Neuron (in vitro differentiated cells): ENCODE results near the gene WAC.
"Not testable (repeated sequence)": the region's sequence is repeated elsewhere in the genome, so short reads cannot be mapped to it uniquely, and the experiment has no call there.

Experiments
- H2AFZ ChIP-seq: one replicate; pipeline ENCODE4 v1.6.1; 2013; ENCODE audit warnings: low read depth, mild to moderate bottlenecking, inconsistent platforms, low read length, moderate library complexity
- H3K27me3 ChIP-seq: one replicate; pipeline ENCODE4 v1.6.1; 2013; ENCODE audit warnings: low read length; ENCODE audit not compliant: insufficient read depth
- H3K36me3 ChIP-seq: one replicate; pipeline ENCODE4 v1.6.1; 2013; ENCODE audit warnings: low read length; ENCODE audit not compliant: insufficient read depth
- H3K4me1 ChIP-seq: one replicate; pipeline ENCODE4 v1.6.1; 2013; ENCODE audit warnings: low read length; ENCODE audit not compliant: insufficient read depth
- H3K4me3 ChIP-seq: 2 replicates; pipeline ENCODE4 v1.5.1; 2013; ENCODE audit warnings: mild to moderate bottlenecking, low read length, moderate library complexity
- H3K9me3 ChIP-seq: one replicate; pipeline ENCODE4 v1.6.1; 2013; ENCODE audit warnings: low read length

WAC gene

GRCh38 chr10:28508304-28508925, 24.5 kb upstream of the WAC start:
- Histone ChIP-seq H3K4me3 (no peak overlapping the region), H3K4me1 (no peaks in the 10 kb centered on the region), H3K9me3 (no peaks in the 10 kb centered on the region), H3K36me3 (no peaks in the 10 kb centered on the region), H3K27me3 (no peaks in the 10 kb centered on the region), H2AFZ (no peak overlapping the region)

- Histone ChIP-seq H2AFZ (no peak overlapping the region), H3K4me3 (no peak overlapping the region), H3K4me1 (no peaks in the 10 kb centered on the region), H3K36me3 (no peaks in the 10 kb centered on the region), H3K9me3 (no peaks in the 10 kb centered on the region), H3K27me3 (no peaks in the 10 kb centered on the region)
Observed at GRCh38 chr10:28509286-28509685, 23.6 kb upstream of the WAC start.

- Histone ChIP-seq H3K9me3 (no peaks in the 10 kb centered on the region), H3K4me3 (no peak overlapping the region), H3K27me3 (no peaks in the 10 kb centered on the region), H3K4me1 (no peaks in the 10 kb centered on the region), H3K36me3 (no peaks in the 10 kb centered on the region), H2AFZ (no peak overlapping the region)
Observed at GRCh38 chr10:28514648-28515047, 18.3 kb upstream of the WAC start.

- H3K27me3 ChIP-seq = no peaks in the 10 kb centered on the region
- no peak overlapping the region for H3K4me3 ChIP-seq
- H3K4me1 ChIP-seq = no peaks in the 10 kb centered on the region
- H3K9me3 ChIP-seq = peaks cover 11% of the 10 kb centered on the region
- H3K36me3 ChIP-seq = peaks cover 14% of the 10 kb centered on the region
- H2AFZ ChIP-seq = no peak overlapping the region
Observed at GRCh38 chr10:28520346-28520745, 12.6 kb upstream of the WAC start.

GRCh38 chr10:28520828-28521227, 12.1 kb upstream of the WAC start:
- H3K27me3 ChIP-seq, H3K4me1 ChIP-seq, H3K4me3 ChIP-seq, H2AFZ ChIP-seq: not testable (repeated sequence)
- Histone ChIP-seq H3K9me3 (peaks cover 12% of the 10 kb centered on the region), H3K36me3 (peaks cover 18% of the 10 kb centered on the region)

- H3K9me3 ChIP-seq = peaks cover 13% of the 10 kb centered on the region
- H3K4me3 ChIP-seq, H3K4me1 ChIP-seq, H2AFZ ChIP-seq, H3K27me3 ChIP-seq: not testable (repeated sequence)
- peaks cover 20% of the 10 kb centered on the region for H3K36me3 ChIP-seq
Observed at GRCh38 chr10:28521961-28522360, 11.0 kb upstream of the WAC start.

GRCh38 chr10:28523725-28524252, 9.1 kb upstream of the WAC start:
- Histone ChIP-seq H2AFZ (no peak overlapping the region), H3K4me1 (no peaks in the 10 kb centered on the region), H3K36me3 (peaks cover 20% of the 10 kb centered on the region), H3K4me3 (no peak overlapping the region), H3K9me3 (peaks cover 13% of the 10 kb centered on the region), H3K27me3 (no peaks in the 10 kb centered on the region)

- peaks cover 17% of the 10 kb centered on the region for H3K36me3 ChIP-seq
- H3K9me3 ChIP-seq = peaks cover 2% of the 10 kb centered on the region
- H3K27me3 ChIP-seq = no peaks in the 10 kb centered on the region
- H2AFZ ChIP-seq = no peak overlapping the region
- H3K4me1 ChIP-seq = peaks cover 18% of the 10 kb centered on the region
- H3K4me3 ChIP-seq = no peak overlapping the region
Observed at GRCh38 chr10:28530751-28531150, 2.2 kb upstream of the WAC start.

- H3K9me3 ChIP-seq = no peaks in the 10 kb centered on the region
- H3K4me1 ChIP-seq = peaks cover 18% of the 10 kb centered on the region
- no peaks in the 10 kb centered on the region for H3K27me3 ChIP-seq
- H2AFZ ChIP-seq = no peak overlapping the region
- peaks cover 39% of the 10 kb centered on the region for H3K36me3 ChIP-seq
- peak overlapping the region; percentile 89 for H3K4me3 ChIP-seq
Observed at GRCh38 chr10:28533186-28533564, 257 bp downstream of the WAC start.

- peaks cover 18% of the 10 kb centered on the region for H3K4me1 ChIP-seq
- peaks cover 45% of the 10 kb centered on the region for H3K36me3 ChIP-seq
- no peak overlapping the region for H2AFZ ChIP-seq
- H3K9me3 ChIP-seq = no peaks in the 10 kb centered on the region
- no peaks in the 10 kb centered on the region for H3K27me3 ChIP-seq
- peak overlapping the region; percentile 89 for H3K4me3 ChIP-seq
Observed at GRCh38 chr10:28533571-28534304, 820 bp downstream of the WAC start.

GRCh38 chr10:28535846-28536245, 2.9 kb downstream of the WAC start:
- H3K36me3 ChIP-seq = peaks cover 65% of the 10 kb centered on the region
- no peaks in the 10 kb centered on the region for H3K27me3 ChIP-seq
- H3K4me3 ChIP-seq = no peak overlapping the region
- H2AFZ ChIP-seq = no peak overlapping the region
- no peaks in the 10 kb centered on the region for H3K9me3 ChIP-seq
- H3K4me1 ChIP-seq = peaks cover 18% of the 10 kb centered on the region

GRCh38 chr10:28538595-28538994, 5.7 kb downstream of the WAC start:
- peaks cover 23% of the 10 kb centered on the region for H3K4me1 ChIP-seq
- no peak overlapping the region for H2AFZ ChIP-seq
- peaks cover 87% of the 10 kb centered on the region for H3K36me3 ChIP-seq
- no peak overlapping the region for H3K4me3 ChIP-seq
- no peaks in the 10 kb centered on the region for H3K27me3 ChIP-seq
- H3K9me3 ChIP-seq = no peaks in the 10 kb centered on the region

GRCh38 chr10:28540145-28540544, 7.2 kb downstream of the WAC start:
- H2AFZ ChIP-seq = no peak overlapping the region

More at GRCh38 chr10:28540145-28540544, 7.2 kb downstream of the WAC start:
- peaks cover 15% of the 10 kb centered on the region for H3K4me1 ChIP-seq
- H3K36me3 ChIP-seq = peaks cover 92% of the 10 kb centered on the region
- H3K4me3 ChIP-seq = no peak overlapping the region
- no peaks in the 10 kb centered on the region for H3K27me3 ChIP-seq
- H3K9me3 ChIP-seq = no peaks in the 10 kb centered on the region
